Transverse colon (tissue), 4 donors: Measurements from ENCODE around the gene CAND2.

Experiments used
- POLR2A ChIP-seq: fragments of 450-650 bp; IDR thresholded peaks from one replicate; pipeline ENCODE4 v1.6.1; 2016; ENCODE audit warnings: antibody characterized with exemption, mild to moderate bottlenecking, moderate library complexity
- POLR2AphosphoS5 ChIP-seq, 3 donors: sonication (generic); formaldehyde crosslinking; IDR thresholded peaks; one replicate each; pipeline ENCODE4 v1.6.1; 2016; ENCODE audit warnings: antibody characterized with exemption in 3 of 3
- TF ChIP-seq, protein P1 (sequence below), 5 experiments: fragments of 200-600 bp in 3 of 5; fragments of 450-650 bp in 2 of 5; sonication (generic) in 3 of 5; IDR thresholded peaks; 1 replicate in 2 of 5; 2 replicates in 3 of 5; pipeline ENCODE4 v1.5.1; 2016 to 2017; ENCODE audit warnings: antibody characterized with exemption in 5 of 5, inconsistent platforms in 3 of 5, mild to moderate bottlenecking in 2 of 5, moderate library complexity in 1 of 5

DNA sequence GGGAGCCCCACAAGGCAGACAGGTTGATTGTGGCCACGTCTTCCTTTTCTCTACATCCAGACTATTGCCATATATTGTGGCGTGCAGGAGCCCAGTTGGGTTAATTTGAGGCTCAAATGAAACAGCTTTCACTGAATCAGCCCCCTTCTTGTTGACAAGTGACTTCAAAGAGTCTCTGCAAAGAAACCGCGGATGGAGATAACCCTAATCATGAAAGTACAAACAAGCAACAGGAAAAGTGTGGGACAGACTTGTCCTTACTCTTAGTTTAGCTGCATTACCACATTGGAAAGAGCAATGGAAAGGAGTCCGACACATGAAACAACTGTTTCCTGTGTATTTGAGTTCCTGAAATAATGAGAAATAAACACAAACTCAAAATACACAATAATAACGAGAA is 40.7 kb upstream of the CAND2 start:
- TF ChIP-seq, protein P1, sequence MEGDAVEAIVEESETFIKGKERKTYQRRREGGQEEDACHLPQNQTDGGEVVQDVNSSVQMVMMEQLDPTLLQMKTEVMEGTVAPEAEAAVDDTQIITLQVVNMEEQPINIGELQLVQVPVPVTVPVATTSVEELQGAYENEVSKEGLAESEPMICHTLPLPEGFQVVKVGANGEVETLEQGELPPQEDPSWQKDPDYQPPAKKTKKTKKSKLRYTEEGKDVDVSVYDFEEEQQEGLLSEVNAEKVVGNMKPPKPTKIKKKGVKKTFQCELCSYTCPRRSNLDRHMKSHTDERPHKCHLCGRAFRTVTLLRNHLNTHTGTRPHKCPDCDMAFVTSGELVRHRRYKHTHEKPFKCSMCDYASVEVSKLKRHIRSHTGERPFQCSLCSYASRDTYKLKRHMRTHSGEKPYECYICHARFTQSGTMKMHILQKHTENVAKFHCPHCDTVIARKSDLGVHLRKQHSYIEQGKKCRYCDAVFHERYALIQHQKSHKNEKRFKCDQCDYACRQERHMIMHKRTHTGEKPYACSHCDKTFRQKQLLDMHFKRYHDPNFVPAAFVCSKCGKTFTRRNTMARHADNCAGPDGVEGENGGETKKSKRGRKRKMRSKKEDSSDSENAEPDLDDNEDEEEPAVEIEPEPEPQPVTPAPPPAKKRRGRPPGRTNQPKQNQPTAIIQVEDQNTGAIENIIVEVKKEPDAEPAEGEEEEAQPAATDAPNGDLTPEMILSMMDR (IDR thresholded peaks at IDR 0.05) = no peak
- no peak for TF ChIP-seq POLR2A
- no peak for TF ChIP-seq POLR2AphosphoS5 (IDR thresholded peaks at IDR 0.05)
